ENCODE measurements around the gene ZNF747.

GRCh38 chr16:30526823-30527634, 7.6 kb downstream of the ZNF747 start:
- peak; percentile 21; the same call in 1 of the 2 replicates for TF ChIP-seq CTCF (conservative IDR thresholded peaks at IDR 0.05; ENCODE audit: low read depth, low read length)
- no peak for TF ChIP-seq EZH2 (IDR thresholded peaks at IDR 0.05; ENCODE audit: low read length, unreplicated experiment)
